ENCODE results near the gene JAKMIP1. TPM values are rescaled to one million over a fixed set of nuclear protein-coding genes. Genes with fewer than 3 reads are reported as not detected.

The JAKMIP1 gene
- total RNA-seq, 2 experiments from 2014 or later, result 4.0 to 5.1 TPM

GRCh38 chr4:6017800-6018199 lies 182.5 kb downstream of the JAKMIP1 start:
- CTCF ChIA-PET (ENCODE audit: unreplicated experiment), result no interaction called here
- H3K4me1 ChIP-seq (ENCODE audit: insufficient read depth, low read length, poor library complexity, severe bottlenecking), result no peaks in the 10 kb centered on the region
- H3K4me3 ChIP-seq (ENCODE audit: low read depth, low read length, poor library complexity, severe bottlenecking), result no peak overlapping the region
- DNase-seq (ENCODE audit: low spot score), result no peak
- H3K36me3 ChIP-seq (ENCODE audit: insufficient read depth, low read length), result no peaks in the 10 kb centered on the region
- H3K4me2 ChIP-seq (ENCODE audit: low read length), result no peak overlapping the region
- no peak overlapping the region for H3K27ac ChIP-seq (ENCODE audit: low read depth, low read length, poor library complexity, severe bottlenecking)
- POLR2A ChIA-PET, result no interaction called here
- H3K9me3 ChIP-seq (ENCODE audit: low read length), result no peaks in the 10 kb centered on the region
- no peaks in the 10 kb centered on the region for H4K20me1 ChIP-seq (ENCODE audit: insufficient read depth, low read length)
- H3K79me2 ChIP-seq (ENCODE audit: insufficient read depth, low read depth, low read length), result no peaks in the 10 kb centered on the region
- no peaks in the 10 kb centered on the region for H3K9me2 ChIP-seq (ENCODE audit: insufficient read depth, low read length)
- TF ChIP-seq CTCF (conservative IDR thresholded peaks at IDR 0.05; ENCODE audit: low read length) (no peak), EZH2phosphoT487 (IDR thresholded peaks at IDR 0.05; ENCODE audit: borderline replicate concordance, low read depth, low read length) (no peak)
- intact Hi-C loops (cut with micrococcal nuclease; ENCODE audit: unreplicated experiment), result no loop called here
- BruUV-seq (replicated peaks), result no TSS peak
- H2AFZ ChIP-seq (ENCODE audit: low read length), result no peak overlapping the region

- BruUV-seq (replicated peaks), result no TSS peak
- Histone ChIP-seq H3K4me2 (ENCODE audit: low read length) (no peak overlapping the region), H3K79me2 (ENCODE audit: insufficient read depth, low read depth, low read length) (no peaks in the 10 kb centered on the region), H3K36me3 (ENCODE audit: insufficient read depth, low read length) (no peaks in the 10 kb centered on the region), H3K9me2 (ENCODE audit: insufficient read depth, low read length) (no peaks in the 10 kb centered on the region), H3K4me1 (ENCODE audit: insufficient read depth, low read length, poor library complexity, severe bottlenecking) (no peaks in the 10 kb centered on the region), H2AFZ (ENCODE audit: low read length) (no peak overlapping the region), H3K9me3 (ENCODE audit: low read length) (no peaks in the 10 kb centered on the region), H4K20me1 (ENCODE audit: insufficient read depth, low read length) (no peaks in the 10 kb centered on the region), H3K4me3 (ENCODE audit: low read depth, low read length, poor library complexity, severe bottlenecking) (no peak overlapping the region), H3K27ac (ENCODE audit: low read depth, low read length, poor library complexity, severe bottlenecking) (no peak overlapping the region)
- intact Hi-C loops (cut with micrococcal nuclease; ENCODE audit: unreplicated experiment), result no loop called here
- TF ChIP-seq EZH2phosphoT487 (IDR thresholded peaks at IDR 0.05; ENCODE audit: borderline replicate concordance, low read depth, low read length), result no peak
- TF ChIP-seq CTCF (conservative IDR thresholded peaks at IDR 0.05; ENCODE audit: low read length), result no peak
- ChIA-PET CTCF (ENCODE audit: unreplicated experiment) (no interaction called here), POLR2A (no interaction called here)
- no peak for DNase-seq (ENCODE audit: low spot score)
These were observed 183.3 kb downstream of the JAKMIP1 start for GRCh38 chr4:6017030-6017429.

GRCh38 chr4:6013564-6013963 lies 186.8 kb downstream of the JAKMIP1 start:
- no peak overlapping the region for H3K27ac ChIP-seq (ENCODE audit: low read depth, low read length, poor library complexity, severe bottlenecking)
- H3K79me2 ChIP-seq (ENCODE audit: insufficient read depth, low read depth, low read length), result no peaks in the 10 kb centered on the region
- ChIA-PET CTCF (ENCODE audit: unreplicated experiment) (no interaction called here), POLR2A (no interaction called here)
- no peaks in the 10 kb centered on the region for H3K36me3 ChIP-seq (ENCODE audit: insufficient read depth, low read length)
- intact Hi-C loops (cut with micrococcal nuclease; ENCODE audit: unreplicated experiment), result no loop called here
- H3K4me3 ChIP-seq (ENCODE audit: low read depth, low read length, poor library complexity, severe bottlenecking), result no peak overlapping the region
- no peak overlapping the region for H2AFZ ChIP-seq (ENCODE audit: low read length)
- no peaks in the 10 kb centered on the region for H4K20me1 ChIP-seq (ENCODE audit: insufficient read depth, low read length)
- H3K9me3 ChIP-seq (ENCODE audit: low read length), result no peaks in the 10 kb centered on the region
- no peak overlapping the region for H3K4me2 ChIP-seq (ENCODE audit: low read length)
- H3K9me2 ChIP-seq (ENCODE audit: insufficient read depth, low read length), result no peaks in the 10 kb centered on the region
- no peaks in the 10 kb centered on the region for H3K4me1 ChIP-seq (ENCODE audit: insufficient read depth, low read length, poor library complexity, severe bottlenecking)
- no peak for DNase-seq (ENCODE audit: low spot score)
- BruUV-seq (replicated peaks), result no TSS peak
- TF ChIP-seq EZH2phosphoT487 (IDR thresholded peaks at IDR 0.05; ENCODE audit: borderline replicate concordance, low read depth, low read length), result no peak
- no peak for TF ChIP-seq CTCF (conservative IDR thresholded peaks at IDR 0.05; ENCODE audit: low read length)

Measured in OCI-LY7 (cell line).